IPS DF 19.7 (cell line): Measurements from ENCODE around the gene DYNC1H1.

ENCODE experiments used
- DNase-seq: peaks from one replicate; pipeline ENCODE4 v3.0.0-alpha.2; 2013; ENCODE audit warnings: low read depth, low spot score

Gene DYNC1H1

DNA sequence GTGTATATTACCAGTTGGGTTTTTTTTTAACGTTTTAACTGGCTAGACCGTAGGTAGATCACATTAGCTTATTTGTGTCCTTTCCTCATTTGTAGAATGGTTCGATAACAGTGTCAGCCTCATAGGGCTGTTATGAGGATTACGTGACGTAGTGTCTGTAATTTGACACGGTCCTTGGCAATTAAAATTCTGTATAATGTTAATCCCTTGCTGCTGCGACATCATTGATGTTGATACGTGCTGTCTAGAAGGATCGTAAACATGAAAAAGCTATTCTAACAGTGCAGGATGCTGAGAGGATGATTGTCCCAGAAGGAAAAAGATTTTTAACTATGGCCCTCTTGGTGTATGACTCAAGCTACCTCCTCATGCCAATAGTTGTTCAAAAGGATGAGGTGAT is 71.5 kb downstream of the DYNC1H1 start:
- DNase-seq, result no peak

DNA sequence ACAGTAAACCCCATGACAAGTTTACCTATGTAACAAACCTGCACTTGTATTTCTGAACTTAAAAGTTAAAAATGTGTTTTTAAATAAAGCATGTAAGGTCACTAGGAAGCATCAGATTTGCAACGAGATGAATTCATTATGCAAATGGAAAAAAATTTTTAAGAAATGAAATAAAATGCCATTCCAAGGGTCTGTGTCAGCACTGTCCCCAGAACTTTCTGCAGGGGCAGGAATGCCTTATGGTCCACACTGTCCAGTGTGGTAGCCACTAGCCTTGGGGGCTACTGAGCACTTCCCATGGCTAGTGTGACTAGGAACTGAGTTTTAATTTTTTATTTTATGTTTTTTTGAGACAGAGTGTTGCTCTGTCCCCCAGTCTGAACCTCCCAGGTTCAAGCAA is 73.3 kb downstream of the DYNC1H1 start:
- no peak for DNase-seq

DNA sequence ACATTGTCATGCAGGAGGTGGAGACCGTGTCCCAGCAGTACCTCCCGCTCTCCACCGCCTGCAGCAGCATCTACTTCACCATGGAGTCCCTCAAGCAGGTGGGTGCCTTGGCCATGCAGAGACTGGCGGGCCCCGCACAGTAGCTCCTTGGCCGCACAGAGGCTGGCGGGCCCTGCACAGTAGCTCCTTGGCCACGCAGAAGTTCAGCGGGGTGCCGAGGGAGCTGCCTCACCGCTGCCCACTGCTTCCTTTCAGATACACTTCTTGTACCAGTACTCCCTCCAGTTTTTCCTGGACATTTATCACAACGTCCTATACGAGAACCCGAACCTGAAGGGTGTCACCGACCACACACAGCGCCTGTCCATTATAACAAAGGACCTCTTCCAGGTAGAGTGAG is 74.8 kb downstream of the DYNC1H1 start:
- DNase-seq, result no peak

DNA sequence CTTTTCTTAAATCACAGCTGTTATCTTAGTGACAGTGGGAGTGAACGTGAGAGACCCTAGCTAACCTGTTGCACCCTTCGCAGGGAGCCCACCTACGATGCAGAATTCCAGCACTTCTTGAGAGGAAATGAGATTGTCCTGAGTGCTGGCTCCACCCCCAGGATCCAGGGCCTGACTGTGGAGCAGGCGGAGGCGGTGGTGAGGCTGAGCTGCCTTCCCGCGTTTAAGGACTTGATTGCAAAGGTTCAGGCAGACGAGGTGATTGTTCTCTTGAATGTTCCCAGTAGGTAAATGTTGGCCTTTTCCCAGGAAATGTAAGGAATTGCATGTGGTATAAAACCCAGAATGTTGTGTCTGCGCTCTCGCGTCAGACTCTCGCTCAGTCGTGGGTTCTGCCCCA is 75.8 kb downstream of the DYNC1H1 start:
- no peak for DNase-seq

DNA sequence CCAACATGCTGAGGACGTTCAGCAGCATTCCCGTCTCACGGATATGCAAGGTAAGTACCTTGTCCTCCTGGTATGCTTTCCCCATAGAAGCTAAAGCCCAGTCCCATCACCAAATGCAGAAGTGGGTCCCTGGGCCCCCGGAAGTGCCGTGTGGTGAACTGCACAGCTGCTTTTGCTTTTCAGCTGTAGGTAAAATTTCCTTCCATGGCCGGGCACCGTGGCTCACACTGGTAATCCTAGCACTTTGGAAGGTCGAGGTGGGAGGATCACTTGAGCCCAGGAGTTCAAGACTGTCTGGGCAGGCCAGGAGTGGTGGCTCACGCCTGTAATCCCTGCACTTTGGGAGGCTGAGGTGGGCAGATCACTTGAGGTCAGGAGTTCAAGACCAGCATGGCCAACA is 78.3 kb downstream of the DYNC1H1 start:
- no peak for DNase-seq

DNA sequence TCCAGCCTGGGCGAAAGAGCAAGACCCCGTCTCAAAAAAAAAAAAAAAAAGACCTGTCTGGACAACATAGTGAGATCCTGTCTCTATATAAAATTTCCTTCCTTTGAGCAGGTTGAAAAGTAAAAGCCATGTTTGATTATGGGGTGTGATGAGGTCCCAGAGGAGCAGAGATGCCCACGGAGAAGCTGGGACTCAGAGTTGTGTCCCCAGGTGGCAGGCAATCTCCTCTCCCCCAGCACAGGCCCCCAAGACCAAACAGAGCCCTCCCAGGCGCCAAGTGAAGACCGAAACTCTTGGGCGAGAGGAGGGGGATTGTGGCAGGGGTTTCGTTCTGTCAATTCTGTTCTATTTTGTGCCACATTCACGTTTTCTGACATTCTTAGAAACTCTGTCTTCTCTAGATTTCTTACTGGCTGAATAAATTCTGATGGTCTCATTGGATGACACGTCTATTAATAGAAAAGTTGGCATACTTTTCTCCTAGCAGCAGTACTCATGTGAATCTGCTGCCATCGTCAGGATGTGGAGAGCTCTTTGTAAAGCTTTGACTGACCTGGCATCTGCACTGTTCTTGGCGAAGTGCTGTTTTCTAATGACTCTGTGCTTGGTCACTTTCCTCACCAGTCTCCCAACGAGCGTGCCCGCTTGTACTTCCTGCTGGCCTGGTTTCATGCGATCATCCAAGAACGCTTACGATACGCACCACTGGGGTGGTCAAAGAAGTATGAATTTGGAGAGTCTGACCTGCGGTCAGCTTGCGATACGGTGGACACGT is 79.1 kb downstream of the DYNC1H1 start:
- DNase-seq, result no peak

DNA sequence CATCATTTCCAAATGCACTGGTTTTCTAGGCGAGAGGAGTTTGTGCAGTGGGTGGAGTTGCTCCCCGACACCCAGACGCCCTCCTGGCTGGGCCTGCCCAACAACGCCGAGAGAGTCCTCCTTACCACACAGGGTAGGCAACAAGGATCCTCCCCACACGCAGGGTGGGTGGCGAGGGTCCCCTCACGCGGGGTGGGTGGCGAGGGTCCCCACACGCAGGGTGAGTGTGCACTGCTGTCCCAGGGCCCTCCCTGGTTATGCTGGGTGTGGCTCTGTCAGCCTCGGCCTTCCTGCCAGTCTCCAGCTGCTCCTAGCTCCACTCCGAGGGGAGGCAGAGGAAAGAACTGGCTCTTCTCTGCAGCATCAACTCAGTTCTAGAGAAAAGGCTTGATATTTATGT is 80.2 kb downstream of the DYNC1H1 start:
- DNase-seq, result no peak

DNA sequence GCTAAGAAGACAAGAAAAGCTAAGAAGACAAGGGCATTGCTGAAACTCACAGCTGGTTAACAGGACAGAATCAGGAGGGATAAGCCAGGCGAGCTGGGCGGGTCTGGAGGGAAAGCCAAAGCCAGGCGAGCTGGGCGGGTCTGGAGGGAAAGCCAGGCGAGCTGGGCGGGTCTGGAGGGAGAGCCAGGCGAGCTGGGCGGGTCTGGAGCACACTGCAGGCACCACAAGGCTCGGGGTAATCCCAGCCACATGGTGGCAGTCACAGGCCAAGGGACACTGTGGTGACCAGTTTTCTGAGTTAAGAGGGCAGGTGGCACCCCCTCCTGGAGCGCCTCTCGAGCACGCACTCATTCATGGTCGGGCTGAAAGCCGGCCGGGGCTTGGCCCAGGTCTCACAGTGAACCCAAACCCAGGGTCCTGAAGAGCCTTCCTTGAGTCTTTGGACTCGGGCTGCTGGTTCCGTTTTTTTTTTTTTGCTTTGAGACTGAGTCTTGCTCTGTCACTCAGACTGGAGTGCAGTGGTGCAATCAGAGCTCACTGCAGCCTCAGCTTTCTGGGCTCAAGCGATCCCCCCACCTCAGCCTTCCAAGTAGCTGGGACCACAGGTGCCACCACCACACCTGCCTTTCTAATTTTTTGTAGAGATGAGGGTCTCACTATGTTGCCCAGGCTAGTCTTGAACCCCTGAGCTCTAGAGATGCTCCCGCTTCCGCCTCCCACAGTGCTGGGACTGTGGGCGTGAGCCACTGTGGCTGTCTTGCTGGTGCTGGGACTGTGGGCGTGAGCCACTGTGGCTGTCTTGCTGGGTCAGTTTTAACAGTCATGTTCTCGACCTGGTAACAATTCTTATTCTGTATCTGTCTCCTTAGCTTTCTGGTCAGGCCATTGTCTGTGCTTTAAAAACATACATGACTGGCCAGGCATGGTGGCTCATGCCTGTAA is 82.2 kb downstream of the DYNC1H1 start:
- peak; percentile 84 for DNase-seq

DNA sequence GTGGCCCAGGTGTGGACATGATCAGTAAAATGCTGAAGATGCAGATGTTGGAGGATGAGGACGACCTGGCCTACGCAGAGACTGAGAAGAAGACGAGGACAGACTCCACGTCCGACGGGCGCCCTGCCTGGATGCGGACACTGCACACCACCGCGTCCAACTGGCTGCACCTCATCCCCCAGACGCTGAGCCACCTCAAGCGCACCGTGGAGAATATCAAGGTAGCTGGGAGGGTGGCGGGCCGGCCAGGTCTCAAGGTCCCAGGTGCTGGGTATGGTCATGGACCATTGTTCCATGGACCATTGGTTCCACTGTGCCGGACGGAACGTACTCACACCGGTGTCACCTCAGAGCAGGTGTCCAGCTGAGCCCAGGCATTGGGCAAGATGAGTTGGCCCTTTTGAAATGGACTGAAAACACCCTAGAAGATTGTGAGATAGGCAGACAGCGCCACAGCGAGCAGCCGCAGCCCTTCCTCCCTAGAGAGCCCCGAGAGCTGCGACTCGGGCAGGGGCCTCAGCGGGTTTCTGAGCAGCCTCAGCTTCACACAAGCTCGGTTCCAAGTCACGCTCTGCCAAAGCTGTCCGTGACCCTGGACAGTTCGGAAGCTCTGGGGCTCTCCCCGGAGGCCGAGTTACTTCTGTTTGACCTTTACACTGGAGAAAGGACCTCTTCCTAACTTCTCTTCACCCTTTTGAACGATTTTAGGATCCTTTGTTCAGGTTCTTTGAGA is 83.6 kb downstream of the DYNC1H1 start:
- no peak for DNase-seq

DNA sequence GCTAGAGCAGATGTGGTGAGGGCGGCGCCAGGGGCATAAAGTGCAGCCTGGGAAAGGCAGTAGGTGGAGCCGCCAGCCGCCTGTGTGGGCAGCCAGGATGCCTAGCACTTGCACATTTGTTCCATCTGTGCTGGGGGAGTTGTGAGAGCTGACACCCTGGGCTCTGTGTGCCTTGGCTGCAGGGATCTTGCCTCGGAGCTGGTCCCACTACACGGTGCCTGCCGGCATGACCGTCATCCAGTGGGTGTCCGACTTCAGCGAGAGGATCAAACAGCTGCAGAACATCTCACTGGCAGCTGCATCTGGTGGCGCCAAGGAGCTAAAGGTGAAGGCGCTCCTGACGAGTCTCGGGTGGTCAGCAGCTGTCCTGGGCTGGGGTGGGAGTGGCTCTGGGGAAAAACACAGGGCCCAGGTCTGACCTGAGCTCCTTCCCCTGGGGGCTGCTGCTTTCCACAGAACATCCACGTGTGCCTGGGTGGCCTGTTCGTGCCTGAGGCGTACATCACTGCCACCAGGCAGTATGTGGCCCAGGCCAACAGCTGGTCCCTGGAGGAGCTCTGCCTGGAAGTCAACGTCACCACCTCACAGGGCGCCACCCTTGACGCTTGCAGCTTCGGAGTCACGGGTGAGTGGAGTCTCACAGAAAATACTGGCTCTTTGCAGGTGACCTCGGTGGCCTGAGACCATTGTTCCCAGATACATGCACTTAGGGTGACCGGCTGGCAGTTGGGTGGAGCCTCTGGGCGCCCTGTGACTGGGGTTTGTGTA is 85.1 kb downstream of the DYNC1H1 start:
- DNase-seq, result no peak

DNA sequence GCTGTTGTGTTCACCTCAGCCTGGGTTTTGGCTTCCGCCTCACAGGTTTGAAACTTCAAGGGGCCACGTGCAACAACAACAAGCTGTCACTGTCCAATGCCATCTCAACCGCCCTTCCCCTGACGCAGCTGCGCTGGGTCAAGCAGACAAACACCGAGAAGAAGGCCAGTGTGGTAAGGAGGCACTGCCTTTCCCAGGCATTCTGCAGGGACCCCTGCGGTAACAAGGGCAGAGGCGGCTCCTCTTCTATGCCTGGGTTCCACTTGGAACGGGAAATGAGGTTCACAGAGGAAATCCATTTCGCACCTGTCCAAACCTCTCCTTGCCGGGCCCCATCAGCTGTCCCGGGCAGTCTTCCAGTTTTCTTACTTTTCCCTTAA is 85.6 kb downstream of the DYNC1H1 start:
- DNase-seq, result no peak

DNA sequence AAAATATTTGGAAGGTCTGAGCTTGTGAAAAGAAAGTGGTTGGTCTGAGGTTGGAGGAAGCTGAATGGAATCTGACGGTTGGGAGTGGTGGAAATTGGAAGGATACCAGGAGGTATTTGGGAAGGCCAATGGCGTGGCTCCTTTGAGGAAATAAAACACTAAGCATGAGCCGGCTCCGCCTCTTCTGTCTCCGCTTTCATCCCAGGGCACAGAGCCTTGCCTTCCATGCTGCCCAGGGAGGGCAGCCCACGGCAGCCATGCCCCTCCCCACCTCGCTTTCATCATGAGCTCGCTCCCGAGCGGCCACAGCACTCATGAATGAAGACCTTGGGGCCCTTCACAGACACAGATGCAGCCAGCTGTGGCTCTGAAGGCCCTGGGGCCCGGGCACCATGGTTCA is 86.3 kb downstream of the DYNC1H1 start:
- no peak for DNase-seq

DNA sequence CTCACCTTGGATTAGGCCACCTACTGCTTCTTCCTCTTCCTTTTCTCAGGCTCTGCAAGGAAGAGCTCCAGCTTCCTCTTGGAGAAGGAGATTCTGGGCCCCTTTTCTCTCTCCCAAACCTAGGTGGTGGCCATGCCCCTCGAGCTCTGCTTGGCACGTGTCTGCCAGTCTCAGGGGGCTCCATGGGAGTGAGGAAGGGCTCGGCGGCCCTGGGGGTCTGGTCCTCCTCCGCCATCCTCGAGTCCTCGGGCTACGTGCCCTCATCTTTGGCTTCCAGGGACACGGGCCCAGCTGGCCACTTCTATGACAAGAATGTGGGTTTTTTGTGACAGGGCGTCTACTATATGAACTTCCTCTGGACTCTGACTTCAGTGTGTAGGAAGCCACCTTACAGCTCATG is 88.1 kb downstream of the DYNC1H1 start:
- no peak for DNase-seq

DNA sequence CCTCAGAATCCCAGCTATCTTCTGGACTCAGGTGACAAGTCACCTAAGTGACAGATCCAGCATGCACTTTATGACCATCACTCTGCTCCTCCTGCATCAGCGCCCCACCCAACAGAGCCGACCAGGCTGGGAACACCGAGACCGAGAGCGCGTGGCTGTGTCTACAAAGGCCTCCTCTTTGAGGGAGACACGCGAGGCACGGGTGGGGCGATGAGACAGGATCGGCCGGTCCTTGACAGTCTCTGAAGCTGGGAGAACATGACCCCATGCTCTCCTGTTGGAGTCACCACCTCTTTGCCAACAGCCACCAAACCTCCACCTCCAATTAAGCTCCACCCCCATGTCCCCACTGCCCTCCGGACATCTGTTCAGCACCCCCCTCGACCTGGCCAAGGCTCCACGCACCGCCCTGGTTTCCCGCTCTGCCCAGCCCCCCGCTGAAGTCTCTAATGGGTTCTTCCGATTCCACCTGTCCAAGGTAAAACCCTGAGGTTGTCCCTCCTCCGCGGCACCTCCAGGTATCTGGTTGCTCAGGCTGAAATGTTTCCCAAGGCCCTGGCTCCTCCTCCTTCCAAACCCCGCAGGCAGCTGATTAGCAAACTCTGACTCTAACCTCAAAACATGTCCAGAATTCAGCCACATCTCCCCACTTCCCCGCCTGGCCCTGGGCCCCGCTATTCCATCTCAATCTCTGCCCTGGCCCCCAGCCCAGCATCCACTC is 91.0 kb downstream of the DYNC1H1 start:
- no peak for DNase-seq

DNA sequence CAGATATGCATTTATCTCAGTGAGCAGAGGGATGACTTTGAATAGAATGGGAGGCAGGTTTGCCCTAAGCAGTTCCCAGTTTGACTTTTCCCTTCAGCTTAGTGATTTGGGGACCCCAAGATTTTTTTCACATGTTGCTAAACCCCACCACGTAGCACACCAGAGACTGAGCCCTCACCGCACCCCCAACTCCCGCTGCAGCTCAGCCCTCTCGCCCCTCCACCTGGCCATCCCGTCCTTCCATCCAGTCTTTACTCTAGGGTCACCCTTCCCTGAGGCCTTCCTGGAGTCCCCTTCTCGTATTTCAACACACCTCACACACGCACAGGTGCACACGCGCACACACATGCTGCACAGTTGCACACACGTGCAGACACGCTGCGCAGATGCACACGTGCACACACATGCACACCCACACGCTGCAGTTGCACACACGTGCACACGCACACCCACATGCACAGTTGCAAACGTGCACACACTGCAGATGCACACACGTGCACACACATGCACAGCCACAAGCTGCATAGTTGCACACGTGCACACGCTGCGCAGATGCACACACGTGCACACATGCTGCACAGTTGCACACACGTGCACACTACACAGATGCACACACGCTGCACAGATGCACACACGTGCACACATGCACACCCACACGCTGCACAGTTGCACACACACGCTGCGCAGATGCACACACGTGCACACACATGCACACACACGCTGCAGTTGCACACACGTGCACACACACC is 92.5 kb downstream of the DYNC1H1 start:
- no peak for DNase-seq

DNA sequence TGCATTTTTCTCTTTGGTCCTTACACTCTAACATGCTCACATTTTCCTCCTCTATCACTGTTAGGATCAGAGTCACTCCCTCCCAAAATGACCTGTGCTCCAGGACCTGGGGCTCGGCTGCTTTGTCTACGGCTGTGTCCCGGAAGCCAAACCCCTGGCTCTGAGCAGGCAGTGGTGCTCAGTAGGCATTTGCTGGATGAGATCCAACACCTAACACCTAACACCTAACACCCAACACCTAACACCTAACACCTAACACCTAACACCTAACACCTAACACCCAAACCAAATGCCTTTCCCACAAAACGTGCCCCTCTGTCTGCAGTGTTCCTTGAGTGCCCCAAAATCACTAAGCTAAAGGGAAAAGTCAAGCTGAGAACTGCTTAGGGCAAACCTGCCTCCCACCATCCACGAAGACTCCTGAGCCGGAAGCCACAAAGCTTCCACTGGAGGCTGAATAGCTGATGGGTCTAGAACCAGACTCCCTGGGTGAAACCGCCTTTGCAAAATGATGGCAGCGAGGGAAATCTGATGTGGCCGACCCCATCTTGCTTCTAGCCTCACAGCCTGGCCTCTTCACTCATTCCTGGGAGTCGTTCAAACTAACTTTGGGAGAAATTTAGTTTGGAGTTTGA is 93.2 kb downstream of the DYNC1H1 start:
- DNase-seq, result no peak

DNA sequence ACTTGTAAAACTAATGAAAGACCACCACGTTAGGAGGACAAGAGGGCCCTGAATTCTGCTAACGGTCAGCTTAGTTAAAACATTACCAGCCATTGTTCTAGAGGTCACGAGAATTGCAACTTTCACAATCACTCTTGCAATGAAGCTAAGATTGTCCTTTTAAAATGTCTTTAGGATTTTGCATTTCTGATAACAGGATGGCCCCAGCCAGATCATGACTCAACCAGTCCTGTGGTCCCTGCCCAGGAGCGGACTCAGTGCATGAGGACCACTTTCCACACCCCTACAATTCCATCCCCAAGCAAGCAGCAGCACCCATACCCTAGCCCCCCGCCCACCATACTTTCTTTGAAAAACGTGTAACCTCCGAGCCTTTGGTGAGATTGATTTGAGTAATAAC is 93.8 kb downstream of the DYNC1H1 start:
- no peak for DNase-seq

DNA sequence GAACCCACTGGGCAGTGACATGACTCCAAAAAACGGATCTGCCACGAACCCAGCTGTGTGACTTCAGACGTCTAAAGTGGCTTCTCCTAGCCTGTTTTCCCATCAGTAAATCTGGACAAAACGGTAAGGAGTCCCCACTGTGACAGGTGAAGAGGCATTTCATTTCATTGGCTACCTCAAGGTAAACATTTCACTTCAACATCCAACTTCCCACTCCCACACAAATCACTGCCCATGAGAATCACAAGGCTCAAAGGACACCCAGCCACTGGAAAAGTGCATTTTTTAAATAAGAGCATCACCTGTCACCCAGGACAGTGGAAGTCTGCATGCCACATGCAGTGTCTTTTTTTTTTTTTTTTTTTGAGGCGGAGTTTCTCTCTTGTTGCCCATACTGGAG is 94.6 kb downstream of the DYNC1H1 start:
- DNase-seq, result no peak

DNA sequence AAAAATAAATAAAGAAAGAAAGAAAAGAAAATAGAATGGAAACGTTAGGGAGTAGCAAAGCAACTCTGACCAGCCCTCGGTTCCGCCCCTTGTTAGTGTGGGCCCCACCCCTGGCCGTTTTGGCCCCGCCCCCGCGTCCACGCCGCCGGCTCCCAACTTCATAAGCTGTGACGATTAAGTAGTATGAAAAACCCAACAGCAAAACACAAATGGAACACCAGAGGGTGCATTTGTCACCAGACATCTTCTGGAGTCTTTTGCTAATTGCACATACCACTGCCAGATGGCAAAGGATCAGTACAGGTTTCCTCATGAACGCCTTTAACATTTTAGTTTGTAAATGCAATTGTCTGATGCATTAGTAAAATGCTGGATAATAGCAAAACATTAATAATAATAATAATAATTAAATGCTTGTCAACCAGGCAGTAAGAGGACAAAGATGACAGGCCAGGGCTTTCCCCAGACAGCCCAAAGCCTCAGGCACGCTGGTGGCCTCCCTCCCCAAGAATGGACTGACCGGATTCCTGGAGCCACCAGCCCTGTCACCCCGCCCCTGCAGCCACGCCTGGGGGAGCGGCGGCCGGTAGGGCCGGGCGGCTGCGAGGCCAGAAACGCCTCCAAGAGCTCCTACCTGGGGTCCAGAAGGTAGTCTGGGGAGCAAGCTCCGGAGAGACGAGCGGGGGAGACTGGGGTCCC is 98.9 kb downstream of the DYNC1H1 start:
- no peak for DNase-seq
